GM23338 (cell line): ENCODE data around the gene SCGB3A1. TPM values are rescaled to one million over a fixed set of nuclear protein-coding genes. Genes with fewer than 3 reads are reported as not detected.

Experiments used
- ATAC-seq: fragments of 200-7000 bp; cut with Tn5 transposase; 3 replicates; pipeline ENCODE4 v1.9.1; 2020
- DNase-seq: peaks from one replicate; pipeline ENCODE4 v3.0.0-alpha.2; 2015; ENCODE audit warnings: low spot score
- H2AFZ ChIP-seq: fragments of 200-600 bp; sonication (generic); 2 replicates; pipeline ENCODE4 v1.8.0; 2016; ENCODE audit warnings: antibody characterized with exemption, mild to moderate bottlenecking, moderate library complexity
- H3F3A ChIP-seq: fragments of 200-600 bp; sonication (generic); replicated peaks from 2 replicates; pipeline ENCODE4 v1.8.0; 2017; ENCODE audit warnings: antibody characterized with exemption, mixed run types, low read depth
- H3K27ac ChIP-seq: fragments of 200-600 bp; sonication (generic); 2 replicates; pipeline ENCODE4 v1.6.1; 2016; ENCODE audit warnings: low read depth
- H3K27me3 ChIP-seq: fragments of 200-600 bp; sonication (generic); 2 replicates; pipeline ENCODE4 v1.8.0; 2016; ENCODE audit warnings: mild to moderate bottlenecking, mixed run types, moderate library complexity; ENCODE audit not compliant: insufficient read depth
- H3K36me3 ChIP-seq: fragments of 200-600 bp; sonication (generic); 2 replicates; pipeline ENCODE4 v1.8.0; 2016; ENCODE audit warnings: mild to moderate bottlenecking; ENCODE audit not compliant: insufficient read depth
- H3K4me1 ChIP-seq: fragments of 200-600 bp; sonication (generic); 2 replicates; pipeline ENCODE4 v1.8.0; 2016; ENCODE audit warnings: mild to moderate bottlenecking, moderate library complexity; ENCODE audit not compliant: insufficient read depth
- H3K4me2 ChIP-seq: fragments of 200-600 bp; sonication (generic); 2 replicates; pipeline ENCODE4 v1.7.1; 2017; ENCODE audit warnings: mixed run types
- H3K4me3 ChIP-seq: fragments of 200-600 bp; sonication (generic); 2 replicates; pipeline ENCODE4 v1.6.1; 2016; ENCODE audit warnings: mixed run types
- H3K79me2 ChIP-seq: fragments of 200-600 bp; sonication (generic); replicated peaks from 2 replicates; pipeline ENCODE4 v1.8.0; 2017; ENCODE audit warnings: mild to moderate bottlenecking; ENCODE audit not compliant: insufficient read depth
- H3K9me2 ChIP-seq: fragments of 200-600 bp; sonication (generic); 2 replicates; pipeline ENCODE4 v1.8.0; 2017; ENCODE audit not compliant: insufficient read depth
- H4K20me1 ChIP-seq: fragments of 200-600 bp; sonication (generic); replicated peaks from 2 replicates; pipeline ENCODE4 v1.8.0; 2017; ENCODE audit warnings: mild to moderate bottlenecking; ENCODE audit not compliant: insufficient read depth
- H3K27ac Mint-ChIP-seq: 2 replicates; pipeline ENCODE4 v1.8.0; 2020; ENCODE audit warnings: inconsistent platforms, mild to moderate bottlenecking, moderate library complexity, mixed read lengths
- H3K27me3 Mint-ChIP-seq: 3 replicates; pipeline ENCODE4 v1.8.0; 2022; ENCODE audit warnings: low read depth, mild to moderate bottlenecking, moderate library complexity, mixed read lengths, inconsistent platforms; ENCODE audit not compliant: insufficient read depth, poor library complexity
- H3K36me3 Mint-ChIP-seq: 3 replicates; pipeline ENCODE4 v1.8.0; 2021; ENCODE audit warnings: low read depth, mild to moderate bottlenecking, inconsistent platforms, moderate library complexity, mixed read lengths
- H3K4me1 Mint-ChIP-seq: 3 replicates; pipeline ENCODE4 v1.8.0; 2020; ENCODE audit warnings: mild to moderate bottlenecking, inconsistent platforms, mixed read lengths
- H3K4me3 Mint-ChIP-seq: 3 replicates; pipeline ENCODE4 v1.8.0; 2021; ENCODE audit warnings: moderate library complexity, mild to moderate bottlenecking, inconsistent platforms, mixed read lengths
- H3K9me3 Mint-ChIP-seq: 3 replicates; pipeline ENCODE4 v1.8.0; 2020; ENCODE audit warnings: moderate library complexity, mild to moderate bottlenecking, inconsistent platforms, mixed read lengths
- CREB1 ChIP-seq: fragments of 250-450 bp; sonication (Bioruptor Pico); IDR thresholded peaks from 2 replicates; pipeline ENCODE4 v1.5.0; 2020; ENCODE audit warnings: low read depth, mild to moderate bottlenecking, moderate library complexity
- EZH2 ChIP-seq: fragments of 200-600 bp; sonication (generic); IDR thresholded peaks from one replicate; pipeline ENCODE4 v1.8.0; 2017; ENCODE audit warnings: antibody characterized with exemption, mild to moderate bottlenecking, low read depth; ENCODE audit not compliant: unreplicated experiment
- EZH2phosphoT487 ChIP-seq: fragments of 200-600 bp; sonication (generic); IDR thresholded peaks from one replicate; pipeline ENCODE4 v1.8.1; 2018; ENCODE audit warnings: antibody characterized with exemption; ENCODE audit not compliant: unreplicated experiment
- JUNB ChIP-seq: IDR thresholded peaks from one replicate; pipeline ENCODE4 v1.6.1; 2016; ENCODE audit warnings: antibody characterized with exemption; ENCODE audit not compliant: unreplicated experiment
- NANOG ChIP-seq: IDR thresholded peaks from 2 replicates; pipeline ENCODE4 v1.6.1; 2016; ENCODE audit warnings: antibody characterized with exemption, borderline replicate concordance
- POLR2AphosphoS5 ChIP-seq: IDR thresholded peaks from 2 replicates; pipeline ENCODE4 v1.6.1; 2016; ENCODE audit warnings: antibody characterized with exemption, low read depth
- STAT1 ChIP-seq: IDR thresholded peaks from one replicate; pipeline ENCODE4 v1.6.1; 2016; ENCODE audit warnings: antibody characterized with exemption; ENCODE audit not compliant: unreplicated experiment
- ZNF114 ChIP-seq: fragments of 250-450 bp; sonication (Bioruptor Pico); IDR thresholded peaks from 2 replicates; pipeline ENCODE4 v1.5.0; 2020; ENCODE audit warnings: mild to moderate bottlenecking, moderate library complexity
- ZNF331 ChIP-seq: fragments of 250-450 bp; sonication (Bioruptor Pico); IDR thresholded peaks from 2 replicates; pipeline ENCODE4 v1.5.0; 2020; ENCODE audit warnings: low read depth, mild to moderate bottlenecking, moderate library complexity
- polyA plus RNA-seq: library from polyadenylated mRNA; unstranded; fragments of >200 nt; fragmentation: Nextera tagmentation; extraction: Ambion mirVana; gene quantifications from 2 replicates; pipeline ENCODE4 v1.2.1, GENCODE V29; 2016
- total RNA-seq: library from RNA; depleted of rRNA; stranded (reverse); fragments of >200 nt; shearing (Covaris generic); gene quantifications from 2 replicates; pipeline ENCODE4 v1.2.3, GENCODE V29; 2014
- TF ChIP-seq, protein P1 (sequence below): fragments of 250-450 bp; sonication (Bioruptor Pico); IDR thresholded peaks from 2 replicates; pipeline ENCODE4 v1.5.0; 2020; ENCODE audit warnings: mild to moderate bottlenecking, moderate library complexity
- TF ChIP-seq, protein P2 (sequence below): IDR thresholded peaks from one replicate; pipeline ENCODE4 v1.6.1; 2018; ENCODE audit warnings: antibody characterized with exemption; ENCODE audit not compliant: unreplicated experiment
- TF ChIP-seq, protein P3 (sequence below), 2 experiments: fragments of 200-600 bp in 1 of 2; sonication (generic) in 1 of 2; conservative IDR thresholded peaks; 2 replicates each; pipeline versions ENCODE4 v1.5.1 to v1.6.1; 2016 to 2017; ENCODE audit warnings: antibody characterized with exemption in 2 of 2, low read depth in 2 of 2, mild to moderate bottlenecking in 2 of 2, moderate library complexity in 1 of 2
- TF ChIP-seq, protein P4 (sequence below): IDR thresholded peaks from 2 replicates; pipeline ENCODE4 v1.6.1; 2016; ENCODE audit warnings: antibody characterized with exemption

SCGB3A1 gene
- total and polyA plus RNA-seq, 2 experiments from 2014 or later: not detected

DNA sequence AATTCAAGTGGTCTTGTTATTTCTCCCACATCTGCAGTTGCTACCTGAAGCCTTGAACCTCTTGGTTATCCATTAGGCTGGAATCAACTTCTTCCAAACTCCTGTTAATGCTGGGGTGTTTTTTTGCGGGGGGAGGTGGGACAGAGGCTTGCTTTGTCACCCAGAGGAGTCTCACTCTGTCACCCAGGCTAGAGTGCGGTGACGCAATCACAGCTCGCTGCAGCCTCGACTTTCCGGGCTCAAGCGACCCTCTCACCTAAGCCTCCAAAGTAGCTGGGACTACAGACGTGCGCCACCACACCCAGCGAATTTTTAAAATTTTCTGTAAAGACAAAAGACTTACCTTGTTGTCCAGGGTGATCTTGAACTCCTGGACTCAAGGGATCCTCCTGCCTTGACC is 4.4 kb downstream of the SCGB3A1 start:
- DNase-seq (no peak), ATAC-seq (no peak)
- no peaks in the 10 kb centered on the region for H3K9me2 ChIP-seq
- H3K4me3 Mint-ChIP-seq: no peak overlapping the region
- 0 out of 2 replicates have a peak, but pooled peaks cover 5% of the 10 kb centered on the region for H3K4me1 ChIP-seq
- peaks cover 40% of the 10 kb centered on the region for H3K27me3 ChIP-seq
- H3K79me2 ChIP-seq: no peaks in the 10 kb centered on the region
- no peaks in the 10 kb centered on the region for H3K36me3 Mint-ChIP-seq
- H3K4me2 ChIP-seq: no peak overlapping the region
- no peak overlapping the region for H3K27ac ChIP-seq
- peaks cover 23% of the 10 kb centered on the region for H3K27me3 Mint-ChIP-seq
- no peaks in the 10 kb centered on the region for H3K36me3 ChIP-seq
- no peak overlapping the region for H2AFZ ChIP-seq
- no peak for TF ChIP-seq JUNB
- TF ChIP-seq, protein P1, sequence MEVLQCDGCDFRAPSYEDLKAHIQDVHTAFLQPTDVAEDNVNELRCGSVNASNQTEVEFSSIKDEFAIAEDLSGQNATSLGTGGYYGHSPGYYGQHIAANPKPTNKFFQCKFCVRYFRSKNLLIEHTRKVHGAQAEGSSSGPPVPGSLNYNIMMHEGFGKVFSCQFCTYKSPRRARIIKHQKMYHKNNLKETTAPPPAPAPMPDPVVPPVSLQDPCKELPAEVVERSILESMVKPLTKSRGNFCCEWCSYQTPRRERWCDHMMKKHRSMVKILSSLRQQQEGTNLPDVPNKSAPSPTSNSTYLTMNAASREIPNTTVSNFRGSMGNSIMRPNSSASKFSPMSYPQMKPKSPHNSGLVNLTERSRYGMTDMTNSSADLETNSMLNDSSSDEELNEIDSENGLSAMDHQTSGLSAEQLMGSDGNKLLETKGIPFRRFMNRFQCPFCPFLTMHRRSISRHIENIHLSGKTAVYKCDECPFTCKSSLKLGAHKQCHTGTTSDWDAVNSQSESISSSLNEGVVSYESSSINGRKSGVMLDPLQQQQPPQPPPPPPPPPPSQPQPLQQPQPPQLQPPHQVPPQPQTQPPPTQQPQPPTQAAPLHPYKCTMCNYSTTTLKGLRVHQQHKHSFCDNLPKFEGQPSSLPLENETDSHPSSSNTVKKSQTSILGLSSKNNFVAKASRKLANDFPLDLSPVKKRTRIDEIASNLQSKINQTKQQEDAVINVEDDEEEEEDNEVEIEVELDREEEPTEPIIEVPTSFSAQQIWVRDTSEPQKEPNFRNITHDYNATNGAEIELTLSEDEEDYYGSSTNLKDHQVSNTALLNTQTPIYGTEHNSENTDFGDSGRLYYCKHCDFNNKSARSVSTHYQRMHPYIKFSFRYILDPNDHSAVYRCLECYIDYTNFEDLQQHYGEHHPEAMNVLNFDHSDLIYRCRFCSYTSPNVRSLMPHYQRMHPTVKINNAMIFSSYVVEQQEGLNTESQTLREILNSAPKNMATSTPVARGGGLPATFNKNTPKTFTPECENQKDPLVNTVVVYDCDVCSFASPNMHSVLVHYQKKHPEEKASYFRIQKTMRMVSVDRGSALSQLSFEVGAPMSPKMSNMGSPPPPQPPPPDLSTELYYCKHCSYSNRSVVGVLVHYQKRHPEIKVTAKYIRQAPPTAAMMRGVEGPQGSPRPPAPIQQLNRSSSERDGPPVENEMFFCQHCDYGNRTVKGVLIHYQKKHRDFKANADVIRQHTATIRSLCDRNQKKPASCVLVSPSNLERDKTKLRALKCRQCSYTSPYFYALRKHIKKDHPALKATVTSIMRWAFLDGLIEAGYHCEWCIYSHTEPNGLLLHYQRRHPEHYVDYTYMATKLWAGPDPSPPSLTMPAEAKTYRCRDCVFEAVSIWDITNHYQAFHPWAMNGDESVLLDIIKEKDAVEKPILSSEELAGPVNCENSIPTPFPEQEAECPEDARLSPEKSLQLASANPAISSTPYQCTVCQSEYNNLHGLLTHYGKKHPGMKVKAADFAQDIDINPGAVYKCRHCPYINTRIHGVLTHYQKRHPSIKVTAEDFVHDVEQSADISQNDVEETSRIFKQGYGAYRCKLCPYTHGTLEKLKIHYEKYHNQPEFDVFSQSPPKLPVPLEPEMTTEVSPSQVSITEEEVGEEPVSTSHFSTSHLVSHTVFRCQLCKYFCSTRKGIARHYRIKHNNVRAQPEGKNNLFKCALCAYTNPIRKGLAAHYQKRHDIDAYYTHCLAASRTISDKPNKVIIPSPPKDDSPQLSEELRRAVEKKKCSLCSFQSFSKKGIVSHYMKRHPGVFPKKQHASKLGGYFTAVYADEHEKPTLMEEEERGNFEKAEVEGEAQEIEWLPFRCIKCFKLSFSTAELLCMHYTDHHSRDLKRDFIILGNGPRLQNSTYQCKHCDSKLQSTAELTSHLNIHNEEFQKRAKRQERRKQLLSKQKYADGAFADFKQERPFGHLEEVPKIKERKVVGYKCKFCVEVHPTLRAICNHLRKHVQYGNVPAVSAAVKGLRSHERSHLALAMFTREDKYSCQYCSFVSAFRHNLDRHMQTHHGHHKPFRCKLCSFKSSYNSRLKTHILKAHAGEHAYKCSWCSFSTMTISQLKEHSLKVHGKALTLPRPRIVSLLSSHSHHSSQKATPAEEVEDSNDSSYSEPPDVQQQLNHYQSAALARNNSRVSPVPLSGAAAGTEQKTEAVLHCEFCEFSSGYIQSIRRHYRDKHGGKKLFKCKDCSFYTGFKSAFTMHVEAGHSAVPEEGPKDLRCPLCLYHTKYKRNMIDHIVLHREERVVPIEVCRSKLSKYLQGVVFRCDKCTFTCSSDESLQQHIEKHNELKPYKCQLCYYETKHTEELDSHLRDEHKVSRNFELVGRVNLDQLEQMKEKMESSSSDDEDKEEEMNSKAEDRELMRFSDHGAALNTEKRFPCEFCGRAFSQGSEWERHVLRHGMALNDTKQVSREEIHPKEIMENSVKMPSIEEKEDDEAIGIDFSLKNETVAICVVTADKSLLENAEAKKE (CRISPR knock-in tag): no peak
- TF ChIP-seq POLR2AphosphoS5: no peak
- no peak for TF ChIP-seq ZNF331 (CRISPR knock-in tag)
- no peak for TF ChIP-seq NANOG
- TF ChIP-seq, protein P2, sequence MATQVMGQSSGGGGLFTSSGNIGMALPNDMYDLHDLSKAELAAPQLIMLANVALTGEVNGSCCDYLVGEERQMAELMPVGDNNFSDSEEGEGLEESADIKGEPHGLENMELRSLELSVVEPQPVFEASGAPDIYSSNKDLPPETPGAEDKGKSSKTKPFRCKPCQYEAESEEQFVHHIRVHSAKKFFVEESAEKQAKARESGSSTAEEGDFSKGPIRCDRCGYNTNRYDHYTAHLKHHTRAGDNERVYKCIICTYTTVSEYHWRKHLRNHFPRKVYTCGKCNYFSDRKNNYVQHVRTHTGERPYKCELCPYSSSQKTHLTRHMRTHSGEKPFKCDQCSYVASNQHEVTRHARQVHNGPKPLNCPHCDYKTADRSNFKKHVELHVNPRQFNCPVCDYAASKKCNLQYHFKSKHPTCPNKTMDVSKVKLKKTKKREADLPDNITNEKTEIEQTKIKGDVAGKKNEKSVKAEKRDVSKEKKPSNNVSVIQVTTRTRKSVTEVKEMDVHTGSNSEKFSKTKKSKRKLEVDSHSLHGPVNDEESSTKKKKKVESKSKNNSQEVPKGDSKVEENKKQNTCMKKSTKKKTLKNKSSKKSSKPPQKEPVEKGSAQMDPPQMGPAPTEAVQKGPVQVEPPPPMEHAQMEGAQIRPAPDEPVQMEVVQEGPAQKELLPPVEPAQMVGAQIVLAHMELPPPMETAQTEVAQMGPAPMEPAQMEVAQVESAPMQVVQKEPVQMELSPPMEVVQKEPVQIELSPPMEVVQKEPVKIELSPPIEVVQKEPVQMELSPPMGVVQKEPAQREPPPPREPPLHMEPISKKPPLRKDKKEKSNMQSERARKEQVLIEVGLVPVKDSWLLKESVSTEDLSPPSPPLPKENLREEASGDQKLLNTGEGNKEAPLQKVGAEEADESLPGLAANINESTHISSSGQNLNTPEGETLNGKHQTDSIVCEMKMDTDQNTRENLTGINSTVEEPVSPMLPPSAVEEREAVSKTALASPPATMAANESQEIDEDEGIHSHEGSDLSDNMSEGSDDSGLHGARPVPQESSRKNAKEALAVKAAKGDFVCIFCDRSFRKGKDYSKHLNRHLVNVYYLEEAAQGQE: no peak
- no peak for TF ChIP-seq STAT1
- TF ChIP-seq, protein P3, sequence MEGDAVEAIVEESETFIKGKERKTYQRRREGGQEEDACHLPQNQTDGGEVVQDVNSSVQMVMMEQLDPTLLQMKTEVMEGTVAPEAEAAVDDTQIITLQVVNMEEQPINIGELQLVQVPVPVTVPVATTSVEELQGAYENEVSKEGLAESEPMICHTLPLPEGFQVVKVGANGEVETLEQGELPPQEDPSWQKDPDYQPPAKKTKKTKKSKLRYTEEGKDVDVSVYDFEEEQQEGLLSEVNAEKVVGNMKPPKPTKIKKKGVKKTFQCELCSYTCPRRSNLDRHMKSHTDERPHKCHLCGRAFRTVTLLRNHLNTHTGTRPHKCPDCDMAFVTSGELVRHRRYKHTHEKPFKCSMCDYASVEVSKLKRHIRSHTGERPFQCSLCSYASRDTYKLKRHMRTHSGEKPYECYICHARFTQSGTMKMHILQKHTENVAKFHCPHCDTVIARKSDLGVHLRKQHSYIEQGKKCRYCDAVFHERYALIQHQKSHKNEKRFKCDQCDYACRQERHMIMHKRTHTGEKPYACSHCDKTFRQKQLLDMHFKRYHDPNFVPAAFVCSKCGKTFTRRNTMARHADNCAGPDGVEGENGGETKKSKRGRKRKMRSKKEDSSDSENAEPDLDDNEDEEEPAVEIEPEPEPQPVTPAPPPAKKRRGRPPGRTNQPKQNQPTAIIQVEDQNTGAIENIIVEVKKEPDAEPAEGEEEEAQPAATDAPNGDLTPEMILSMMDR (conservative IDR thresholded peaks at IDR 0.05; ENCODE audit: low read depth in 2 of 2): no peak
- no peak for TF ChIP-seq CREB1 (CRISPR knock-in tag)
- TF ChIP-seq, protein P4, sequence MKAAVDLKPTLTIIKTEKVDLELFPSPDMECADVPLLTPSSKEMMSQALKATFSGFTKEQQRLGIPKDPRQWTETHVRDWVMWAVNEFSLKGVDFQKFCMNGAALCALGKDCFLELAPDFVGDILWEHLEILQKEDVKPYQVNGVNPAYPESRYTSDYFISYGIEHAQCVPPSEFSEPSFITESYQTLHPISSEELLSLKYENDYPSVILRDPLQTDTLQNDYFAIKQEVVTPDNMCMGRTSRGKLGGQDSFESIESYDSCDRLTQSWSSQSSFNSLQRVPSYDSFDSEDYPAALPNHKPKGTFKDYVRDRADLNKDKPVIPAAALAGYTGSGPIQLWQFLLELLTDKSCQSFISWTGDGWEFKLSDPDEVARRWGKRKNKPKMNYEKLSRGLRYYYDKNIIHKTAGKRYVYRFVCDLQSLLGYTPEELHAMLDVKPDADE: no peak
- TF ChIP-seq EZH2: no peak
- no peak for TF ChIP-seq ZNF114
- TF ChIP-seq EZH2phosphoT487: no peak
- no peak overlapping the region for H3K27ac Mint-ChIP-seq
- H3F3A ChIP-seq: no peaks in the 10 kb centered on the region
- H3K4me3 ChIP-seq: no peak overlapping the region
- no peaks in the 10 kb centered on the region for H4K20me1 ChIP-seq
- no peaks in the 10 kb centered on the region for H3K9me3 Mint-ChIP-seq
- H3K4me1 Mint-ChIP-seq: peaks cover 5% of the 10 kb centered on the region; the same call in 1 of the 3 replicates
